Peyer's patch (tissue), 4 donors: ENCODE data around the gene COL23A1.

ENCODE experiments used
- CTCF ChIP-seq, 6 experiments: fragments of 450-650 bp in 4 of 6; fragments of 200-600 bp in 2 of 6; sonication (generic) in 1 of 6; IDR thresholded peaks; one replicate each; pipeline ENCODE4 v1.5.1; 2017 to 2019; ENCODE audit warnings: antibody characterized with exemption in 6 of 6, mild to moderate bottlenecking in 3 of 6, moderate library complexity in 1 of 6
- POLR2A ChIP-seq, 2 donors: fragments of 450-650 bp; IDR thresholded peaks; one replicate each; pipeline ENCODE4 v1.5.1; 2017; ENCODE audit warnings: antibody characterized with exemption in 2 of 2, mild to moderate bottlenecking in 2 of 2, moderate library complexity in 2 of 2

GRCh38 chr5:178545941-178546674 lies 44.1 kb downstream of the COL23A1 start:
- no peak for TF ChIP-seq CTCF (IDR thresholded peaks at IDR 0.05)
- TF ChIP-seq POLR2A (IDR thresholded peaks at IDR 0.05) = no peak
